ENCODE data around the gene TIAM1.

TIAM1 gene

GRCh38 chr21:31376301-31376700, 32.2 kb upstream of the TIAM1 start:
- TF ChIP-seq CTCF (IDR thresholded peaks at IDR 0.05; ENCODE audit: insufficient read depth, low read length, poor library complexity, severe bottlenecking), result no peak

GRCh38 chr21:31374395-31374794, 30.3 kb upstream of the TIAM1 start:
- DNase-seq (ENCODE audit: extremely low read depth, insufficient read length), result no peak
- no peak for TF ChIP-seq CTCF (IDR thresholded peaks at IDR 0.05; ENCODE audit: insufficient read depth, low read length, poor library complexity, severe bottlenecking)
- Histone ChIP-seq H3K4me3 (replicated peaks; ENCODE audit: low read depth, low read length) (no peak overlapping the region), H3K36me3 (ENCODE audit: control insufficient read depth, insufficient read depth, low read length) (no peaks in the 10 kb centered on the region), H3K27me3 (replicated peaks; ENCODE audit: control insufficient read depth, insufficient read depth, low read length) (no peaks in the 10 kb centered on the region; the same call in 1 of the 2 replicates)

More at GRCh38 chr21:31376301-31376700, 32.2 kb upstream of the TIAM1 start:
- H3K4me3 ChIP-seq (replicated peaks; ENCODE audit: low read depth, low read length), result no peak overlapping the region
- no peaks in the 10 kb centered on the region for H3K36me3 ChIP-seq (ENCODE audit: control insufficient read depth, insufficient read depth, low read length)
- DNase-seq (ENCODE audit: extremely low read depth, insufficient read length), result no peak
- H3K27me3 ChIP-seq (replicated peaks; ENCODE audit: control insufficient read depth, insufficient read depth, low read length), result no peaks in the 10 kb centered on the region; the same call in 1 of the 2 replicates

GRCh38 chr21:31372471-31372765, 28.4 kb upstream of the TIAM1 start:
- no peak for TF ChIP-seq CTCF (IDR thresholded peaks at IDR 0.05; ENCODE audit: insufficient read depth, low read length, poor library complexity, severe bottlenecking)

GRCh38 chr21:31371715-31372470, 27.8 kb upstream of the TIAM1 start:
- H3K4me3 ChIP-seq (replicated peaks; ENCODE audit: low read depth, low read length), result no peak overlapping the region
- no peak for DNase-seq (ENCODE audit: extremely low read depth, insufficient read length)
- no peaks in the 10 kb centered on the region; the same call in 1 of the 2 replicates for H3K27me3 ChIP-seq (replicated peaks; ENCODE audit: control insufficient read depth, insufficient read depth, low read length)
- no peaks in the 10 kb centered on the region for H3K36me3 ChIP-seq (ENCODE audit: control insufficient read depth, insufficient read depth, low read length)
- no peak for TF ChIP-seq CTCF (IDR thresholded peaks at IDR 0.05; ENCODE audit: insufficient read depth, low read length, poor library complexity, severe bottlenecking)

More at GRCh38 chr21:31372471-31372765, 28.4 kb upstream of the TIAM1 start:
- DNase-seq (ENCODE audit: extremely low read depth, insufficient read length), result no peak
- H3K27me3 ChIP-seq (replicated peaks; ENCODE audit: control insufficient read depth, insufficient read depth, low read length), result no peaks in the 10 kb centered on the region; the same call in 1 of the 2 replicates
- H3K4me3 ChIP-seq (replicated peaks; ENCODE audit: low read depth, low read length), result no peak overlapping the region
- H3K36me3 ChIP-seq (ENCODE audit: control insufficient read depth, insufficient read depth, low read length), result no peaks in the 10 kb centered on the region

- TF ChIP-seq CTCF (IDR thresholded peaks at IDR 0.05; ENCODE audit: insufficient read depth, low read length, poor library complexity, severe bottlenecking), result no peak
- H3K4me3 ChIP-seq (replicated peaks; ENCODE audit: low read depth, low read length), result no peak overlapping the region
- DNase-seq (ENCODE audit: extremely low read depth, insufficient read length), result no peak
- H3K36me3 ChIP-seq (ENCODE audit: control insufficient read depth, insufficient read depth, low read length), result no peaks in the 10 kb centered on the region
- H3K27me3 ChIP-seq (replicated peaks; ENCODE audit: control insufficient read depth, insufficient read depth, low read length), result no peaks in the 10 kb centered on the region
These were observed 27.0 kb upstream of the TIAM1 start for GRCh38 chr21:31370893-31371544.

All from GM06990 (cell line).